Colon (tissue), 2 donors: ENCODE data around the gene CCDC9B.

ENCODE experiments used
- FAIRE-seq: peaks from 2 replicates; lab custom pipeline; 2012; peaks lifted over from hg19 to GRCh38; lab: Jason Lieb, UNC
- donor health status: control.
- donor health status: control.

Gene CCDC9B

GRCh38 chr15:40307421-40308211 is 33.1 kb downstream of the CCDC9B start, which contains the start of gene PLCB2:
TSS of gene PLCB2 (minus strand) at chr15:40307935. CDS start at chr15:40307672, 263 bp downstream.
- FAIRE-seq = no peak

GRCh38 chr15:40306908-40307307 is 33.8 kb downstream of the CCDC9B start:
- no peak for FAIRE-seq

- no peak for FAIRE-seq
Observed at GRCh38 chr15:40306371-40306770, 34.4 kb downstream of the CCDC9B start.

- FAIRE-seq = no peak
Observed at GRCh38 chr15:40305281-40305680, 35.5 kb downstream of the CCDC9B start.

- FAIRE-seq = no peak
Observed at GRCh38 chr15:40303576-40303975, 37.2 kb downstream of the CCDC9B start.

- FAIRE-seq = no peak
Observed at GRCh38 chr15:40302981-40303380, 37.8 kb downstream of the CCDC9B start.

GRCh38 chr15:40302288-40302886 is 38.4 kb downstream of the CCDC9B start:
- FAIRE-seq = no peak

- no peak for FAIRE-seq
Observed at GRCh38 chr15:40301467-40302179, 39.1 kb downstream of the CCDC9B start.

- FAIRE-seq = no peak
Observed at GRCh38 chr15:40300771-40301170, 40.0 kb downstream of the CCDC9B start.

GRCh38 chr15:40300367-40300766 is 40.4 kb downstream of the CCDC9B start:
- FAIRE-seq = no peak

- no peak for FAIRE-seq
Observed at GRCh38 chr15:40298216-40298935, 42.4 kb downstream of the CCDC9B start.

- no peak for FAIRE-seq
Observed at GRCh38 chr15:40297356-40297755, 43.4 kb downstream of the CCDC9B start.

- no peak for FAIRE-seq
Observed at GRCh38 chr15:40296561-40297230, 44.0 kb downstream of the CCDC9B start.

GRCh38 chr15:40295877-40296560 is 44.7 kb downstream of the CCDC9B start:
- no peak for FAIRE-seq

- FAIRE-seq = no peak
Observed at GRCh38 chr15:40295297-40295696, 45.4 kb downstream of the CCDC9B start.

GRCh38 chr15:40293905-40294895 is 46.5 kb downstream of the CCDC9B start:
- no peak for FAIRE-seq

GRCh38 chr15:40293006-40293405 is 47.7 kb downstream of the CCDC9B start:
- FAIRE-seq = no peak

GRCh38 chr15:40292246-40292645 is 48.5 kb downstream of the CCDC9B start:
- no peak for FAIRE-seq

GRCh38 chr15:40290918-40291574 is 49.7 kb downstream of the CCDC9B start:
- FAIRE-seq = no peak
